DMS 273 treated with DMSO at 0.1 percent for 48 hours (cell line): ENCODE results near the gene MINDY4.

Experiments
- DNase-seq: peaks from one replicate; lab custom pipeline; 2025; lab: John Stamatoyannopoulos, UW

Gene MINDY4

DNA sequence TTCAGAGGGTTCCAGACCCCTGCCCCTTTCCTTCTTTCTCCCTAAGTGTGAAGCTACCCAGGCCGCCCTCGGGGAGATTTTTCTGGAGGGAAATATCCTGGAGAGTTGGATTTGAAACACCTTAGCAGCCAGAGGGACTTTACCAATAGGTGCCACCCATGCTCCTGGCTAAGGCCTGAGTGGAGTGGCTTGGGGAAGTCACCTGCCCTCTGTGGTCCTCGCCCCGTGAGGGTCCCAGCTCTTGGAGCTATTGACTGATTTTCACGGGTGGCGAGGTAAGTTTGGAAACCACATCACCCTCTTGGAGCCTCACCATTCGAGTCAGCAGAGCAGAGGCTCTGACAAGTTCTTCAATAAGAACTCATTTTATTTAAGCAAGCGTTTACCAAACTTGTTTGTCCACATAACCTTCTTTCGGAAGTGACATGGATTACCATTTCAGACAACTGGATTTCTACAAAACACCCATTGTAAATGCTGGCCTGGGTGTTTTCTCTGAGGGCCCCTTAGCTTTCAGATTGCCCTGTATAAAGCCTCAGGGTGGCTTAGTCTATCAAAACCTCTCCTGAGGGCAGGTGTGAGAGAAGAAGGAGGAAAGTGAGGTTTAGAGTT, 160.8 kb downstream of the MINDY4 start:
- DNase-seq: no peak

- no peak for DNase-seq
Observed at GRCh38 chr7:30932562-30932961, 161.3 kb downstream of the MINDY4 start.

DNA sequence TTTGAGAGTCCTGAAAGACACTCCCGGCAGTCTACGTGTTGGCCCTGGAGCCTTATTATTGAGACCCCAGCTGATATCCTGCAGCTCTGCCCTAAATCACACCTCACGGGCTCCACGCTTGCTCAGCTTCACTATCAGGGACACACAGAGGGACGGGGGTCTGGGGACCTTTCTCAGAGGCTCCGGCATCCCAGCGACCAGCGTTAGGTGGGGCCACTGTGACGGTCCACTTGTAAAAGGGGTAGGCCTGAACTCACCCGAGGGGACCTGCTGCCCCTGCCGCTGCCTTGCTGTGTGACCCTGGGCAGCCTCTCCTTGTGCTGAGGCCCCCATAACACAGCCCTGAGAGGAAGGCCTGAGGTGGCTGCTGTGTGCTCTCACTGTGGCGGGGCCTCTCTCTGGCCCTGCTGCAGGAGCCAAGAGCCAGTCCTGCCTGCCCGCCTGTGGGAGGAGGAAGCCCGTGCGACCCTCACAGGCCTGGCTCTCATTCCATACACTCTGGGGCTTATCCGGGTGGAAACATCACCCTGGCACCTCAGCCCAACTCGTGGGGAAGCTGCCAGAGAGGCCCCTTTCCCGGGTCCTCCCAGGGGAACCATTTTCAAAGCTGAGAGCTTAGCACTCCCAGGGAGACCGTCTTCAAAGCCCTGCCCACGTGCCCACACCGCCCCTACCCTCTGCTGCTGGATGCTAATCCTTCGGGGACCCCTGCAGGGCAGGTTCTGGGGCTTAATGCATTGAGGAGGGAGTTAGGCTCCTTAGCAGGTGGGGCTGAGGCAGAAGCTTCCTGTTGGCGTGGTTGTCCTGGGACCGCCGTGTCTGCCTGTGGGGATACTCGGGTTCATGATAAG, 162.1 kb downstream of the MINDY4 start:
- DNase-seq: no peak

DNA sequence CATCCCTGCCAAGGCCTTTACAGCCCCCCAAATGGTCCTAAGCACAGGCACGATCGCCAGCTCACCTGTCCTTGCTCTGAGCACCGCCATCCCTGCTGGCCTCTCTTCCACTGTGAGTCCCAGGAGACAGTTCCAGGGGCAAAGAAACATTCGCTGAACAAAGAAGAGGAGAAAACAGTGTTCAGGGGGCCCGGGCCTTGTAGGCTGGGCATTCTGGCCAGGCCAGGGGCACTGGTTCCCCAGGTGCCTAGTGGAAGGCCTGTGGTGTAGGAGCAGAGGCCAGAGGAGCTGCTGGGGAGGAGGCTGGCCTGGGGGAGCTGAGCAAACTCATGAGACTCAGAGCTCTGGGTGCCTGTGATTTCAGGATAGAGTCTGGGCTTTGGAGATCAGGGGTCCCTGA, 163.0 kb downstream of the MINDY4 start:
- no peak for DNase-seq

DNA sequence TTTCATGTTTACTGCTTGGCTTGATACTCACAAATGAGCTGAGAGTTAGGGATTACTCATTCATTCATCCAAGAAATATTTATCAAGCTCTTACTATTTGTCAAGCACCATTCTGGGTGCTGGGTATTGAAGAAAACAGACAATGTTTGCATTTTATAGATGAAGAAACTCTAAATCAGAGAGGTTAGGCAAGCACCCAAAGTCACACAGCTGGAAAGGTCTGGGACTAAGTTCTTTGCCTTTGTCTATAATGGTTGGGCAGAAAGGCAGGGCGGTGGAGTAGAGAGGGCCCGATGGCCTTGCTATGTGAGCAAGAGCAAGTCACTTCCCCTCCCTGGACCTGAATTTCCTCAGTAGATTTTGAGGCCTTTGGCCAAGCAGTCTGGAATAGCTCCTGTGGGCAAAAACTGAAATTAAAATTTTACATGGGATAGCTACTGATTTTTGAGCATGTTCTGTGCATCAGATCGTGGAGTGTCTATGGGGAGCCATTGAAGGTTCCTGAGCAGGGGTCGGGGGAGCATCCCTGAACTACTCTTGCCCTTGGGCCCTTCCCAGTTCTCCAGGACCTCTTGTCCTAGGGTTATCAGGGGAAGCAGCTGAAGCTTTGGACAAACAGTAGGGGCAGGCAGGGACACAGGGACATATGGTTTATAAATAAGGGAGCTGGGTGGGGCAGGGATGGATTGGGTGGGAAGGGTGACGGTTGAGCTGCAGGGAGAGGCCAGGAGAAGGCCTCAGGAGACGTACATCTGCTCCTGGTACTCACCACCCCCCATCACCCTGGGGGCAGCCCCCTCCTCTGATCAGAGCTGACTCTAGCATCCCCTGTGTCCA, 163.7 kb downstream of the MINDY4 start:
- DNase-seq: no peak

GRCh38 chr7:30935569-30935877, 164.3 kb downstream of the MINDY4 start:
- no peak for DNase-seq

DNA sequence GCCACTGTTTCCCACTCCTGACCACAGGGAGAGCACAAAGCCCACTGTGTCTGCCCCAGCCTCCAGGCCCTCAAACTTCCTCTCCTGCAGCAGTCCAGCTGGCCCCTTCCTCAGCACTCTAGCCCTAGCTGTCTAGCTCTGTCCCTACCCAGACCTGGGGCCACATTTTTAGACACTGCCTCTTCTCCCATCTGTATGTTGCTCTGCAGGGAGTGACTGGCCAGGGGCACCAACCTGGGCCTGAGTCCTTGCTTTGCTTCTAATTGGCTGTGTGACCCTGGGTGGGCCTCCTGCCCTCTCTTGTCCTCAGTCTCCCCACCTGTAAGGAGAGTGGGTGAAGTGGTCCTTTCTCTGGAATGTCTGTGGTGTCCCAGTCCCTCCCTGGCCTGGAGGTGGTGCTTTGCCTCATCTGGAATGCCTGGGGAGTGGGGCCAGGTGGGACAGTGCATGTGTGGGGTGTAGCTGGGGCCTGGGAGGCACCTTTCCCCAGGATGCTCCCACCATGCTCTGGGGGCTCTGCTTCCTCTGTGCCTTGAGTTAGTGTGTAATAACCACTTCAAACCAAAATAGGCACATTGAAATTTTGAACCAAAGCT, 165.5 kb downstream of the MINDY4 start:
- DNase-seq: no peak

DNA sequence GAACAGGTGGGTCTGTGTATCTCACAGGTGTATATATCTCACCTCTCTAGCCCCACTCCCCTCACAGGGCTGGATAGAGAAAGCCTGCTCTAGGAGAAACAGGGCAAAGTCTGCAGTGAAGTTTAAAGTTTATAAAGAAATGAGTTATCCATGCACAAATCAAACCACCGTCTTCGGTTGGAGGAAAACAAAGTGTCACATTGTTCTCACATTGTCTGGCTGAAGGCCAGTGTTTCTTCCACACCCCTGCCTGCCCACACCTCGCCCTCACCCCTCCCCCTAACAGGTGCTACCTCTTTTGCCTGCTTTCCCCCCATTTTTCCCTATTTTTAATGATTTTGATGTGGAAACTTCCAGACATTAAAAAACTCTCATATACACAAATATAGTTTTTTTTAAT, 166.2 kb downstream of the MINDY4 start:
- no peak for DNase-seq

GRCh38 chr7:30938435-30939316, 167.5 kb downstream of the MINDY4 start:
- peak; percentile 90 for DNase-seq

- no peak for DNase-seq
Observed at GRCh38 chr7:30941582-30942323, 170.5 kb downstream of the MINDY4 start.
